HCT116 (cell line): ENCODE results near the gene ALDH1L2. TPM values are rescaled to one million over a fixed set of nuclear protein-coding genes. Genes with fewer than 3 reads are reported as not detected.

Experiments
- ATAC-seq: fragments of 200-7000 bp; cut with Tn5 transposase; 2 replicates; pipeline ENCODE4 v1.9.1; 2020; ENCODE audit warnings: mild to moderate bottlenecking, moderate library complexity
- BruUV-seq: library from RNA; stranded (reverse); fragments of 400-500 nt; replicated peaks from 2 replicates; lab custom pipeline; 2021; lab: Mats Ljungman, UMichigan
- CTCF ChIA-PET: fragments of 300-600 bp; sonication (Branson Sonifier 250); formaldehyde crosslinking; loops from one replicate; lab custom pipeline; 2021; ENCODE audit warnings: antibody characterized with exemption; lab: Charles Lee
- POLR2A ChIA-PET: fragments of 300-600, 350-600 bp; sonication (Branson Sonifier 250); formaldehyde crosslinking; loops from one replicate; lab custom pipeline; 2021; ENCODE audit warnings: antibody characterized with exemption; lab: Charles Lee
- RAD21 ChIA-PET, 2 experiments: fragments of 300-600 bp; sonication (Branson Sonifier 250); formaldehyde crosslinking; loops; one replicate each; lab custom pipeline; 2023; ENCODE audit warnings: low total read pairs in 2 of 2; ENCODE audit not compliant: uncharacterized antibody in 2 of 2, unreplicated experiment in 2 of 2, low non-redundant PET in 1 of 2; lab: Charles Lee
- DNase-seq: peaks from one replicate; pipeline ENCODE4 v3.0.0-alpha.2; 2010; ENCODE audit warnings: low read depth, low spot score
- H2AFZ ChIP-seq: fragments of 200-600 bp; shearing (Covaris generic), sonication (generic); 2 replicates; pipeline ENCODE4 v1.6.1; 2017; ENCODE audit warnings: low read depth, mixed run types, mixed read lengths, antibody characterized with exemption, low read length; ENCODE audit not compliant: poor library complexity, severe bottlenecking
- H3K27ac ChIP-seq: 2 replicates; pipeline ENCODE4 v1.5.1; 2012; ENCODE audit warnings: low read depth, low read length
- H3K27me3 ChIP-seq: fragments of 200-600 bp; sonication (generic); 2 replicates; pipeline ENCODE4 v1.6.1; 2016; ENCODE audit warnings: mixed run types, low read length, mixed read lengths; ENCODE audit not compliant: insufficient read depth
- H3K36me3 ChIP-seq, 2 experiments: fragments of 200-500 bp in 1 of 2; fragments of 200-600 bp in 1 of 2; sonication (Bioruptor generic) in 1 of 2; sonication (generic) in 1 of 2; 2 replicates each; pipeline versions ENCODE4 v1.5.1 to v1.6.1; 2014 to 2016; ENCODE audit warnings: low read length in 2 of 2, inconsistent platforms in 1 of 2, mixed read lengths in 1 of 2, mixed run types in 1 of 2; ENCODE audit not compliant: insufficient read depth in 2 of 2, control insufficient read depth in 1 of 2
- H3K4me1 ChIP-seq, 2 experiments: fragments of 200-600 bp in 1 of 2; sonication (generic) in 1 of 2; 2 replicates each; pipeline versions ENCODE4 v1.5.1 to v1.6.1; 2012 to 2017; ENCODE audit warnings: low read length in 2 of 2, inconsistent platforms in 1 of 2, mild to moderate bottlenecking in 1 of 2, mixed read lengths in 1 of 2, mixed run types in 1 of 2, moderate library complexity in 1 of 2; ENCODE audit not compliant: insufficient read depth in 2 of 2, control insufficient read depth in 1 of 2
- H3K4me2 ChIP-seq: fragments of 200-600 bp; sonication (generic); 2 replicates; pipeline ENCODE4 v1.6.1; 2017; ENCODE audit warnings: mixed run types, low read length, mixed read lengths
- H3K4me3 ChIP-seq, 2 experiments: fragments of 200-600 bp in 1 of 2; sonication (generic) in 1 of 2; replicated peaks in 1 of 2; 2 replicates each; pipeline ENCODE4 v1.5.1; 2011 to 2016; ENCODE audit warnings: low read length in 2 of 2, control low read depth in 1 of 2, low read depth in 1 of 2, mild to moderate bottlenecking in 1 of 2, mixed read lengths in 1 of 2, mixed run types in 1 of 2
- H3K79me2 ChIP-seq: fragments of 200-600 bp; sonication (generic); 2 replicates; pipeline ENCODE4 v1.6.1; 2017; ENCODE audit warnings: mild to moderate bottlenecking, mixed run types, low read length, moderate library complexity, mixed read lengths; ENCODE audit not compliant: insufficient read depth
- H3K9ac ChIP-seq: fragments of 200-600 bp; sonication (generic); 2 replicates; pipeline ENCODE4 v1.6.1; 2016; ENCODE audit warnings: low read length, mixed read lengths
- H3K9me2 ChIP-seq: fragments of 200-600 bp; sonication (generic), shearing (Covaris generic); 2 replicates; pipeline ENCODE4 v1.6.1; 2017; ENCODE audit warnings: mixed run types, mild to moderate bottlenecking, moderate library complexity; ENCODE audit not compliant: insufficient read depth
- H3K9me3 ChIP-seq, 2 experiments: fragments of 200-500 bp in 1 of 2; fragments of 200-600 bp in 1 of 2; sonication (Bioruptor generic) in 1 of 2; sonication (generic) in 1 of 2; 2 replicates each; pipeline ENCODE4 v1.6.1; 2014 to 2017; ENCODE audit warnings: low read length in 2 of 2, mixed read lengths in 2 of 2, inconsistent platforms in 1 of 2, low read depth in 1 of 2, mild to moderate bottlenecking in 1 of 2, mixed run types in 1 of 2, moderate library complexity in 1 of 2; ENCODE audit not compliant: control insufficient read depth in 1 of 2, insufficient read depth in 1 of 2
- H4K20me1 ChIP-seq: fragments of 200-600 bp; sonication (generic), shearing (Covaris generic); 2 replicates; pipeline ENCODE4 v1.6.1; 2017; ENCODE audit warnings: mixed run types, mild to moderate bottlenecking, moderate library complexity; ENCODE audit not compliant: insufficient read depth
- CBX3 ChIP-seq: IDR thresholded peaks from 2 replicates; pipeline ENCODE4 v1.6.1; 2012; ENCODE audit warnings: low read depth
- CEBPB ChIP-seq: IDR thresholded peaks from 2 replicates; pipeline ENCODE4 v1.6.1; 2012; ENCODE audit warnings: low read depth
- EGR1 ChIP-seq: IDR thresholded peaks from 2 replicates; pipeline ENCODE4 v1.6.1; 2012; ENCODE audit warnings: low read depth
- ELF1 ChIP-seq: IDR thresholded peaks from 2 replicates; pipeline ENCODE4 v1.6.1; 2012; ENCODE audit warnings: low read depth, borderline replicate concordance
- EZH2 ChIP-seq: fragments of 200-600 bp; sonication (generic); IDR thresholded peaks from 2 replicates; pipeline ENCODE4 v1.6.1; 2017; ENCODE audit warnings: antibody characterized with exemption, mixed run types
- FOSL1 ChIP-seq: IDR thresholded peaks from 2 replicates; pipeline ENCODE4 v1.6.1; 2012; ENCODE audit warnings: low read depth
- JUND ChIP-seq: IDR thresholded peaks from 2 replicates; pipeline ENCODE4 v1.6.1; 2012
- MAX ChIP-seq: IDR thresholded peaks from 2 replicates; pipeline ENCODE4 v1.6.1; 2012
- POLR2A ChIP-seq: IDR thresholded peaks from 2 replicates; pipeline ENCODE4 v1.7.0; 2011; ENCODE audit warnings: borderline replicate concordance; ENCODE audit not compliant: insufficient read depth, insufficient read length; ENCODE audit errors: extremely low read depth
- POLR2AphosphoS5 ChIP-seq: IDR thresholded peaks from 2 replicates; pipeline ENCODE4 v1.6.1; 2011; ENCODE audit warnings: mild to moderate bottlenecking, low read depth, low read length, moderate library complexity
- RAD21 ChIP-seq: IDR thresholded peaks from 2 replicates; pipeline ENCODE4 v1.6.1; 2012; ENCODE audit warnings: low read depth, mild to moderate bottlenecking
- REST ChIP-seq: IDR thresholded peaks from 2 replicates; pipeline ENCODE4 v1.6.1; 2012; ENCODE audit warnings: low read depth
- SIN3A ChIP-seq: IDR thresholded peaks from 2 replicates; pipeline ENCODE4 v1.6.1; 2012; ENCODE audit warnings: low read depth
- ZNF274 ChIP-seq: fragments of 200-500 bp; sonication (Bioruptor generic); IDR thresholded peaks from 2 replicates; pipeline ENCODE4 v1.6.1; 2014; ENCODE audit warnings: mild to moderate bottlenecking, low read depth, low read length, inconsistent platforms
- intact Hi-C: fragments of 100-400 bp; cut with micrococcal nuclease; formaldehyde crosslinking; loops from 2 replicates; pipeline ENCODE4 v1.10.0; 2022
- total RNA-seq: library from RNA; stranded (reverse); gene quantifications from one replicate; pipeline ENCODE4 v1.2.1, GENCODE V29; 2021; ENCODE audit not compliant: unreplicated experiment

Gene ALDH1L2
- total RNA-seq, 1 experiment from 2014 or later, result 1.5 TPM

- H3K4me2 ChIP-seq, result peak overlapping the region; percentile 60
- H3K27ac ChIP-seq, result no peak overlapping the region
- H3K9me3 ChIP-seq, result no peaks in the 10 kb centered on the region
- no peak overlapping the region for H3K4me3 ChIP-seq
- H4K20me1 ChIP-seq, result no peaks in the 10 kb centered on the region
- H2AFZ ChIP-seq, result peak overlapping the region; percentile 77
- H3K9me2 ChIP-seq, result no peaks in the 10 kb centered on the region
- ChIA-PET POLR2A (no interaction called here), RAD21 (no interaction called here), CTCF (interaction anchor here (1.1 kb wide), 1 partner anchor 719 kb away, joined by 5 read pairs; no protein-coding TSS in a partner anchor)
- no peak for TF ChIP-seq ELF1
- no peak for TF ChIP-seq ZNF274
- no peak for TF ChIP-seq REST
- no peak for TF ChIP-seq POLR2AphosphoS5
- TF ChIP-seq MAX, result no peak; the same call in 1 of the 2 replicates
- no peak for TF ChIP-seq CEBPB
- peak; percentile 72 for TF ChIP-seq JUND
- TF ChIP-seq EZH2, result no peak
- no peak for TF ChIP-seq POLR2A
- TF ChIP-seq SIN3A, result no peak
- no peak for TF ChIP-seq EGR1
- TF ChIP-seq FOSL1, result peak; percentile 74
- TF ChIP-seq RAD21, result no peak
- TF ChIP-seq CBX3, result 0 out of 2 replicates have a peak, but pooled peaks have one; percentile 28
- H3K4me1 ChIP-seq, result peaks cover 3 to 10% of the 10 kb centered on the region in 2 experiments; a peak in 3 of 4 replicates
- no peaks in the 10 kb centered on the region for H3K79me2 ChIP-seq
- BruUV-seq, result no TSS peak
- no peak overlapping the region for H3K9ac ChIP-seq
- DNase-seq (peak; percentile 37), ATAC-seq (peak; percentile 76)
- intact Hi-C loops, result loop anchor here (2.0 kb wide), 1 partner anchor 900 kb away; no protein-coding TSS in a partner anchor
- H3K36me3 ChIP-seq, result no peaks in the 10 kb centered on the region
- no peaks in the 10 kb centered on the region for H3K27me3 ChIP-seq
Observed at GRCh38 chr12:105100207-105100985, 16.1 kb upstream of the ALDH1L2 start.
